NCI-H2227 (cell line): ENCODE measurements around the gene NCCRP1.

ENCODE experiments used
- DNase-seq: peaks from one replicate; lab custom pipeline; 2025; ENCODE audit not compliant: unreplicated experiment; lab: John Stamatoyannopoulos, UW

Gene NCCRP1

DNA sequence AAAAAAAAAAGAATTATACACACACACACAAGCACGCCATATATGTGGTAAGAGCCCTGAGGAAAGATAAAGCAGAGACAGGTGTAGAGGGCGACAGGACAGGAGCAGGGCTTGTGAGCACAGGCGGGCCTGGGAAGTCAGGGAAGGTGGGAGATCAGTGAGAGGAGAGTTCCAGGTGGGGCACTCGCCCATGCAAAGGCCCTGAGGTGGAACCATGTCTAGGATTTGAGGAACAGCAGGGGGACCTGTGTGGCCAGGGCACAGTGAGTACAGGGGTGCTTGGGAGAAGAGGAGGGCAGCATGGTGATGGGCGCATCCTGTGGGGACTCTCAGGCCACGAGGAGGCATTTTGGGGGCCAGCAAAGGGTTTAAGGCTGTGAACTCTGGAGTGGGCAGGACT, 32.5 kb upstream of the NCCRP1 start:
- no peak for DNase-seq

DNA sequence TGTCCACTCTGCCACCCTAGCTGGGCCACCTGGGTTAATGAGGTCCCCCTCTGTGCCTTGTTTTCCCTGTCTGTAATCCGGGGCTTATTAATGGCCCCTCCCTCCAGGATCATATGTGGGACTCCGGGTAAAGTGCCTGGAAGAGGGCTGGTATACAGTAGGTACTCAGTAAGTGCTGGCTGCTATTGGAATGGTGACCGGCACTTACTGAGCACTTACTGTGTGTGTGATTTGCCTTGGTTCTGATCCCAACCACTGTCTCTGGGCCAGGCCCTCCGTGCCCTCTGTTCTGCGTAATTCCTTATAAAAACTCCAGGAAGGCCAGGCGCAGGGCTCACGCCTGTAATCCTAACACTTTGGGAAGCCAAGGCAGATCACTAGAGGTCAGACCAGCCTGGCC, 30.9 kb upstream of the NCCRP1 start:
- no peak for DNase-seq

DNA sequence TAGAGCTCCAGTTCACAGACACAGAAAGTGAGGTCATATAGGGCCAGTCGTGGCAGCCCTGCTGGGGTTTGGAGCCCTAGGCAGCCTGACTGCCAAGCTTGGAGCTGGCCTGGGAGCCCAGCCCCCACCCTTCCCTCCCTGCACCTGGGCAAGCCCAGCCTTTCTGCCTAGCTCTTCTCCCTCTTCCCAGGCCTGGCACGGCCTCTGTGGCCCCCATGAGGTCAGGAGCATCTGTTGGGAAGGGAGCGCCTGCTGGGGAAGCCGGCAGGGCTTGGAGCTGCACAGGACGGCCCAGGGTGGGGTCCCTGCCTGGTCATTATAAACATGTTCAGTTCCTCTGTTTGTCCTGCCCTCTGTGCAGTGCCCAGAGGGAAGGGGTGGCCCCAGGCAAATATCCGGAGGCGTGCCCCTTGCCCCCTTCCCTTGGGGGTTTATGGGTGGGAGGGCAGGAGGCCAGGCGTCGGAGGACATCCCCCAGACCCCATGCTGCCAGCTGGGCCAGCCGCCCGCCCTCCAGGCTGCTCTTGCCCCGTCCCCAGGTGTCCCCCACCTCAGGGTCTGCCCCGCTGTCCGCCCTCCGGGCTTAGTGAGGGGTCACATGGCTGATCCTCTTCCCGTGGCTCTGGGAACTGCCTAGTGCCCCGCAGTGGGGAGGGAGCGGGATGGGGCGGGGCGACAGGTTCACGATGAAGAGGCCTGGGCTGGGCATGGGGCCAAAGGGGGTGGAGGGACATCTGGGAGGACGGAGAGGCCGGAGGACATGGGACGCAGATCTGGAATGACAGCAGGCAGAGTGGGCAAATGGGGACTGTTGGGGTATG, 30.0 kb upstream of the NCCRP1 start:
- DNase-seq = peak; percentile 90

DNA sequence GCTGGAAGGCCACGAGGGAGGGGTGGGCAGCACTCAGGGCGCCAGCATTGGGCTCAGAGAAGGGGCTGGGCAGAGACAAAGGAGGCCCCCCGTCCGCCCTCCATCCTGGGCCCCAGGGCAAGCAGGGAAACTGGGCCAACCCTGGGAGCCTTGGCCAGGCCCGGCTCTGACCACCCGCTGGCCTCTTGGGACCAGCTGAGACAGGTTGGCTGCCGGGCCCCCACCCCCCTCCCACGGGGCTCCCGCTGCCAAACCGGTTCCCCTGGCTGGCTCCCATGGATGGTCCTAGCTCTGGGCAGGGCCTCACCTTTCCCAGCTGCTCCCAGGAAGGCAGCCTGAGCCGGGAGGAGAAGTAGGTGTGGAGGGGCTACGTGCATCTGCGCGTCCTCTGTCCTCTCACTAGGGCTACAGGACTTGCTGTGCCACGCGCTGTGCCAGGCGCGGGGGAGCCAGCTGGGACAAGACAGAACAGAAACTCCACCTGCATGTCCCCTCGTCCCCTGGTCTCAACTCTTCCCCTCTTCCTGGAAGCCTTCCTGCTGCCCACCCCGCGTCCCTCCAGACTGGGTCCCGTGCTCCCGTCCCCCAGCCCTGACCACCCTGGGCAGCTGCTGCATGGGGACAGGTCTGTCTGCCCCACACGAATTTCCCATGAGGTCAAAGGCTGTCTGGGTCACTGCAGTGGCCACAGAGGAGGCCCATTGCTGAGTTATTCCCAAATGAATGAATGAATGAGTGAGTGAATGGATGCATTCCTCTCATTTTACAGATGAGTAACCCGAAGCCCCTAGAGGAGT, 29.1 kb upstream of the NCCRP1 start:
- DNase-seq = no peak

DNA sequence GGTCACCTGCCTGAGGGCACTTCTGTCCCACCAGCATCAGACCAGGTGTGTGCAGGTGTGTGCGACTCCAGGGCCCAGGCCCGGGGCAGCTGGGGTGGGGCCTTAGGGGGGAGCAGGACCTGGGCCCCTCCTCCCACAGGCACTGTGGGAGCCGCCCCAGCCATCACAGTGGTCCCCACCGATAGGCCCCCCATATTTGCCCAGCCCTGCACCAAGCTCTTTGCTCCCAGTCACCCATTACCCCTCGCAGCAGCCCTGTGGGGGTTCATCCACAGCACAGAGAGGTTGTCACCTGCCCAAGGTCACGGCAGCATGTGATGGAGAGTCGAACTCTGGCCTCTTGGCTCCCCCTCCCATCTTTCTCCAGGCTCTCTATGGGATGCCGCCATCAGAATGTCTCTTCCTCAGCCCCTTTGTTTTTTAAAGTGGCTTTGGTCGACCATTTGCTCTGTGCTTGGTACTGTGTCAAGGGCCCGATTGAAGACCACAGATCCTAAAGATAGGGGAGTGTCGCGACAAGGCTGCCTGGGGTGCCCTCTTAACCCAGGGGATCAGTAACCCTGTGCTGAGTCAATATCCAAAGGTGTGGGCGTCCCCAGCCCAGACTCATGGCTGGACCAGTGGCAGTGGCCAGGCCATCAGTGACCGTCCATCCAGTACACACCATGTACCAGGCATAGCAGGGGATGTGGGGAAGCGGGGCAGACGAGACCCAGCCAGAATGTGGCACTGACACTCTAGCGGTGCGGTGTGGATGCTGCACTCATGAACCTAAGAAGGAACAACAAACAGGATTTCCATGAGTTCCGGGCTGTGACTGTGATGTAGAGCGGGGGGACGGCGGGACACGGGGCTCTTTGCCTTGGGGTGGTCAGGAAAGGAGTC, 28.3 kb upstream of the NCCRP1 start:
- no peak for DNase-seq

DNA sequence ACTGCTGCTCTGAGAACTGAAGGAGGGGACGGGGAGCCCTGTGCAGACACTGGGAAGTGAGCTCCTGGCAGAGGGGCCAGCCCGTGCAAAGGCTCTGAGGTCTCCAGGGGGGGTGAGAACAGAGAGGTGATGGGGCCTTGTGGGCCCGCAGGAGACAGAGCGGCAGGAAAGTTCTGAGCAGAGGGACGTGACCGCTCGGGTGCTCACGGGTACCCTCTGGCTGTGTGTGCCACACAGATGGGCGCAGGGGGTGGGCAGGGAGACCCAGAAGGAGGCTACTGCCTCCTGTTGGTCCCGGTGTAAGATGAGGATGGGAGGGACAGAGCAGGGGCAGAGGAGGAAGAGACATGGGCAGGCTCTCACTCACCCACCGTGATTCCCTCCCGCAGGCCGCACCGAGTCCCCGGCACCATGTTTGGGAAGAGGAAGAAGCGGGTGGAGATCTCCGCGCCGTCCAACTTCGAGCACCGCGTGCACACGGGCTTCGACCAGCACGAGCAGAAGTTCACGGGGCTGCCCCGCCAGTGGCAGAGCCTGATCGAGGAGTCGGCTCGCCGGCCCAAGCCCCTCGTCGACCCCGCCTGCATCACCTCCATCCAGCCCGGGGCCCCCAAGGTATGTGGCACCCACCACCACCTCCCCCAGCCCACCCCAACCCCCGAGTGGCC, 27.5 kb upstream of the NCCRP1 start:
- DNase-seq = no peak

DNA sequence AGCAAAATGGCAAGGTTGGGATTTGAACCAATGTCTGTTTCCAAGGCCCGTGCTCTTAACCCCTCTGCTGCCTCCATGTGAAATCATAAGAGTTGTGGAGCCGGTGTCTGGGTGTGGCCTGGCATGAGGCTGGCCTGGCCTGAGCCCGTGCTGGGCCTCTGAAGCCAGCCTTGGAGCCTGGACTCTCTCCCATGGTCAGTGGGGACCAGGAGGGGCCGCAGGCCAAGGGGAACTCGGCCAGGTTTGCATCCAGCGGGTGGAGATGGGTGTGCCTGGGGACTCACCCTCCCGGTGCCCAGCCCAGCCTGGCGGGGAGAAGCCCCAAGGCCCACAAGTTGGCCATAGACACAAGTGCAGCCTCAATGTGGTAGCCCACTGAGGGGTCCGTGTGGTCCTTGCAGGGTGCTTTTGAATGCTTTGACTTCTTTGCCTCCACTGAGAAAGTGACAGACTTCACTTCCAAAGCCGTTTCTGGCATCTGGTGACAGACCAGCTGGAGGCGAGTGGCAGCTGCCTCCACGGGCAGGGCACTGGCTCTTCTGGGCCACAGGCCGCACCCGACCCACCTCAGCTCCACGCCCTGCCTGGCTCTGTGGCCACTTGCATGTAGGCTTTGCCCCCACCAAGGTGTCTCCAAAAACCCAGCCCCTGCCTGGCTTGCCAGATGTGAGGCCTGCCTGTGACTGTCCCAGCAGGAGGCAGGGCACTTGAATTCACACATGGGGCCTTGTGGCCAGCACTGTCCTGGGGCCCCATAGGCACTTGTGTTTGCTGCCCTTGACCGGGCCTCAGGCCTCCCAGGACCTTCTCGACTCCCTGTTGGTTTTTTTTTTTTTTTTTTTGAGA, 26.2 kb upstream of the NCCRP1 start:
- DNase-seq = no peak

DNA sequence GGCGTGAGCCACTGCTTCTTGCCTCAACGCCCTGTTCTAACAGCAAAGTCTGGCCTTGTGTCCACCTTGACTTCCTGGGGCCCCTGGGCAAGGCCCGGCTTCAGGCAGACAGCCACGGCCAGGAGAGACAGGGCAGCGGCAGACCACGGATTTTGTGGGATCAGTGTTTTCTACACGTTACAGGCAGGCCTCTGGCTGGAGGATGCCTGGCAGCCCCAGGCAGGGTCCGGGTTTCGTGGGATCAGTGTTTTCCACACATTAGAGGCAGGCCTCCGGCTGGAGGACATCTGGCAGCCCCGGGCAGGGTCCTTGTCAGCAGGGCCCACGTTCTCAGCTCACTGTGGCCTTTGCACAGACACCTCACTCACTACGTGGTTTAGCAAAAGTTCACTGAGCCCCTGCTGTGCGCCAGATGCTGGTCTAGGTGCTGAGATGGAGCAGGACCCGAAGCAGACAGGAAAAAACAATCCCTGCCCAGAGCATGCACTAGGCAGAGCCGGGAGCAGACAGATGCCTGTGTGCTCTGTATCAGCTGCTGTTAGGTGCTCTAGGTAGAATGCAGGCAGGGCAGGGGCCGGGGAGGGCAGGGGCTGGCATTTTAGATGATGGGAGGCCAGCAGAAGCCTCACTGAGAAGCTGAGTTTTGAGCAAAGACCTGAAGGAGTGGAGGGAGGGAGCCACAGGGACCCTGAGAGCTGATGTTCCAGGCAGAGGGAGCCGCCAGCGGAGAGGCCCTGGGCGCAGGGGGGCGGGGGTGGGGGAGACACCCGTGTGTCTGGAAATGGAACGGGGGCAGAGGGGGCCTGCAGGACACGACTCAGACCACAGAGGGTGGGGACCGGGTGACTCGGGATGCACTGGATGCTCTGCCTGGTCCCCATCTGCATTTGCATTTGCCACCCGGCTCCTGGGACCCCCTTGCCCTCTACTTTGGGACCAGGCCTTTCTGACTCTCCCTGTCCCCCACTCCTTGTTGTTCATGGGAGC, 25.0 kb upstream of the NCCRP1 start:
- no peak for DNase-seq

DNA sequence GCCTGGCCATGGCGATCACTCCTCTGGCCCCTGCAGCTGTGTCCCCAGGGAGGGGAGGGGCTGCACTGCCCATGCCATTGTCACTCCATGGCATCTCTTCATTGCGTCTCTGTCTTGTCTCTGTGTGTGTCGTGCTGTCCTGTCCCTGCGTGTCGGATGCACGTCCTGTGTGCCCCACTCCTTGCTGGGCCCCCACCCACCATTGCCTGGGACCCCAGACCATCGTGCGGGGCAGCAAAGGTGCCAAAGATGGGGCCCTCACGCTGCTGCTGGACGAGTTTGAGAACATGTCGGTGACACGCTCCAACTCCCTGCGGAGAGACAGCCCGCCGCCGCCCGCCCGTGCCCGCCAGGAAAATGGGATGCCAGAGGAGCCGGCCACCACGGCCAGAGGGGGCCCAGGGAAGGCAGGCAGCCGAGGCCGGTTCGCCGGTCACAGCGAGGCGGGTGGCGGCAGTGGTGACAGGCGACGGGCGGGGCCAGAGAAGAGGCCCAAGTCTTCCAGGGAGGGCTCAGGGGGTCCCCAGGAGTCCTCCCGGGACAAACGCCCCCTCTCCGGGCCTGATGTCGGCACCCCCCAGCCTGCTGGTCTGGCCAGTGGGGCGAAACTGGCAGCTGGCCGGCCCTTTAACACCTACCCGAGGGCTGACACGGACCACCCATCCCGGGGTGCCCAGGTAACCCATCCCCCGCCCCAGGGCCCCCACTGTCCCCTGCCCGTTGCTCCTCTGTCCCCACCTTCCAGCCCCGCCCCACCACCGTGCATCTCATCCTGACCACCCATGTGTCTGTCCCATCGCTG, 23.9 kb upstream of the NCCRP1 start:
- no peak for DNase-seq

DNA sequence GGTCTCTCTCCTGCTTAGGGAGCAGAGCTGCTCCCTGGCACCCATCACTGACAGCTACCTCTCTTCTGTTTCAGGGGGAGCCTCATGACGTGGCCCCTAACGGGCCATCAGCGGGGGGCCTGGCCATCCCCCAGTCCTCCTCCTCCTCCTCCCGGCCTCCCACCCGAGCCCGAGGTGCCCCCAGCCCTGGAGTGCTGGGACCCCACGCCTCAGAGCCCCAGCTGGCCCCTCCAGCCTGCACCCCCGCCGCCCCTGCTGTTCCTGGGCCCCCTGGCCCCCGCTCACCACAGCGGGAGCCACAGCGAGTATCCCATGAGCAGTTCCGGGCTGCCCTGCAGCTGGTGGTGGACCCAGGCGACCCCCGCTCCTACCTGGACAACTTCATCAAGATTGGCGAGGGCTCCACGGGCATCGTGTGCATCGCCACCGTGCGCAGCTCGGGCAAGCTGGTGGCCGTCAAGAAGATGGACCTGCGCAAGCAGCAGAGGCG, 23.2 kb upstream of the NCCRP1 start:
- DNase-seq = no peak

DNA sequence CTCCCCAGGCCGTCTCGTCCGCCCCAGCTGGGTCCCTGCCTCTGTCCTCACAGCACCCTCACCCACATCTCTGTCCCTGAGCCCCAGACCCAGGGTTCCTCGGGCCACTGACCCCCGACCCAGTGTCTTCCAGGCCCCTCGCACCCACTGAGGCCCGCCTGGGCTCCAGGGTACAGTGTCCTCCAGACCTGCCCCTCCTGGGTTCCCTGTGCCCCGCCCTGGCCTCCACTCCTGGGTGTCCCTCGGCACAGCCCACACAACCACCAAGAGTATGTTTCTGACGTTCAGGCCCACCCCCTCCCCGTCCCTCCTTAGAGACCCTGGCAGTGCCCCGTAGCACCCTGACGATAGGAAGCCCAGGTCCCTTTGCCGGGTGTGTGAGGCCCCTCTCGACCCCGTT, 22.6 kb upstream of the NCCRP1 start:
- no peak for DNase-seq

DNA sequence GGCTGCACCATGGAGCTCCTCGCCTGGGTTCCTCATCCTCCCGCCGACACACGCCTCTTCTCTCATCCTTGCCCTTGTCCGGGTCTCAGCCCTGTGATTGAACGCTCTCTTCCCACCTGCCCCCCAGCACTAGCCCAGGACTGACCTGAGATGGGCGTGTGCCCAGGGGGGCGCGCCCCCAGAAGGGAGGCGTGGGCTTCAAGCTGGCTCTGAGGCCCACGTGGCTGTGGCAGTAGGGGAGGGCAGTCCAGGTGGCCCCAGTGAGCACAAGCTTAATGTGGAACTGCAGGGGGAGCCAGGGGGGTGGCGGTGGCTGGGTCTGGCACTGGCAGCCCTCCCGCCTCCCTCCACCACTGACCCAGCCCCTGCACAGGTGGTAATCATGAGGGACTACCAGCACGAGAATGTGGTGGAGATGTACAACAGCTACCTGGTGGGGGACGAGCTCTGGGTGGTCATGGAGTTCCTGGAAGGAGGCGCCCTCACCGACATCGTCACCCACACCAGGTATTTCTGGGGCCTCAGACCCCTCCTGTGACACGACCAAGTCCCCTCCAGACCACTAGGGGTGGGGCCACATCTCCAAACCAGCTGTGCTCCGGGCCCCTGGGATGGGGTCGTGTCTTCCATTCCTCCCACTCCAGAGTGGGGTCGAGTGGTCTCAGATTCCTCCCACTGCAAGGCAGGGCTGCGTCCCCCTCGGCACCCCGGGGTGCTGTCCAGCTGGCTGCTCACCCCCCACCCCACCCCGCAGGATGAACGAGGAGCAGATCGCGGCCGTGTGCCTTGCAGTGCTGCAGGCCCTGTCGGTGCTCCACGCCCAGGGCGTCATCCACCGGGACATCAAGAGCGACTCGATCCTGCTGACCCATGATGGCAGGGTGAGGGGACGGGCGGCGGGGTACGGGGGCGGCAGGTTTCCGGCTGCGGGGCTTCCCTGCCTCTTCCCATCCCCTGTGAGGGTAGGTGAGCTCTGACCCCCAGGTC, 21.9 kb upstream of the NCCRP1 start:
- DNase-seq = no peak

DNA sequence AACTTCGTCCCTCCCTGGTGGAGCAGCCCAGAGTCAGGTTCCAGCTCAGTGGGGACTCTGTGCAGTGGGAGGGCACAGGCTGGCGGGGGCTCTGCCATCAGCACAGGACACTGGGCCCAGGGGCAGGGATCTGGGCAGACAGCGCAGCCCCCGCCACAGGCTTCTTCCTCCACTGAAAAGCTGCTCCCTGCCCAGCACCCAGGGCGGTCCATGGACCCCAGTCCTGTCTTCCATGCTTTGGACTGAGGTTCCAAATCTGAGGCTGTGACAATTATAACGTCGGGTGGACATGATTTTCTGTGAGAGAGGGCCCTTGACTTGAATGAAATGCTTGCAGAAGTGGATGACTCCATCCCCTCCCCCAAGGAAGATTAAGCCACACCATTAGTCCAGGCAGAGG, 21.2 kb upstream of the NCCRP1 start:
- peak; percentile 77 for DNase-seq

DNA sequence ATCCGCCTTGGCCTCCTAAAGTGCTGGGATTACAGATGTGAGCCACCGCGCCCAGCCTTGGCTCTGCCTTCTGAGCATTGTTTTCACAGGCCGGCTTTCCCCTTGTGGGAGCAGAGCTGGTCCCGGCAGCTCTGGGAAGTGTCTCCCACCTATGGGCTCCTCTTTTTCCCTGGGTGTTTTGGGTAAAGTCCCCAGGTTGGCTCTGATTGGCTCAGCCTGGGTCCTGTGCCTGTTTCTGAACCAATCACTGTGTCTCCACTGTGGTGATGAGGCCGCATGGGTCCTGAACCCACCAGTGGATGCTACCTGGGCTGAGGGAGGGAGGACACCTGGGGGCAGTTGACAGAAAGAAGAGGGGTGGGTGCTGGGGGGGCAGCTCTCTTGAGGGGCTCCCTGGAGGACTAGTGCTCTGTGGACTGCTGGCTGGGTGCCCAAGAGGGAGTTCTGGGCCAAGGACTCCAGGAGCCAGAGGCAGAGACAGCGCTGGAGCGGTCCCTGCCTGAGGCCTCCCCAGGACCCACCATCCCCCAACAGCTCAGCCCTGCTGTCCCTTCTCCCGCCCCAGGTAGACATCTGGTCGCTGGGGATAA, 19.6 kb upstream of the NCCRP1 start:
- no peak for DNase-seq

DNA sequence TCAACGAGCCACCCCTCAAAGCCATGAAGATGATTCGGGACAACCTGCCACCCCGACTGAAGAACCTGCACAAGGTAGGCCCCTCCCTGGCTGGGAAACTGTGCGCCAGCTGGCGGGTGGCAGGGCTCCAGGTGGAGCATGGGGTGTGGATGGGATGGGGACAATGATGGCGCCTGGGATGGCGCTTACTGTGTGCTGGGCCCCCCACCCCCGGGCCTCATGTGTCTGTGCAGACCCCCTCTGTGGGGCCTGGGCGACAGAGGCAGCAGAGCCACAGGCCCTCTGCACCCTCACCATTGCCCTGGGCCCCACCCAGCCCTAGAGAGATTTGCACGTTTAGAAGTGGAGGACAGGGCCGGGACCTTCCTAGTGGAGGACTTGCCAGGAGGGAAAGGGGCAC, 19.0 kb upstream of the NCCRP1 start:
- no peak for DNase-seq

DNA sequence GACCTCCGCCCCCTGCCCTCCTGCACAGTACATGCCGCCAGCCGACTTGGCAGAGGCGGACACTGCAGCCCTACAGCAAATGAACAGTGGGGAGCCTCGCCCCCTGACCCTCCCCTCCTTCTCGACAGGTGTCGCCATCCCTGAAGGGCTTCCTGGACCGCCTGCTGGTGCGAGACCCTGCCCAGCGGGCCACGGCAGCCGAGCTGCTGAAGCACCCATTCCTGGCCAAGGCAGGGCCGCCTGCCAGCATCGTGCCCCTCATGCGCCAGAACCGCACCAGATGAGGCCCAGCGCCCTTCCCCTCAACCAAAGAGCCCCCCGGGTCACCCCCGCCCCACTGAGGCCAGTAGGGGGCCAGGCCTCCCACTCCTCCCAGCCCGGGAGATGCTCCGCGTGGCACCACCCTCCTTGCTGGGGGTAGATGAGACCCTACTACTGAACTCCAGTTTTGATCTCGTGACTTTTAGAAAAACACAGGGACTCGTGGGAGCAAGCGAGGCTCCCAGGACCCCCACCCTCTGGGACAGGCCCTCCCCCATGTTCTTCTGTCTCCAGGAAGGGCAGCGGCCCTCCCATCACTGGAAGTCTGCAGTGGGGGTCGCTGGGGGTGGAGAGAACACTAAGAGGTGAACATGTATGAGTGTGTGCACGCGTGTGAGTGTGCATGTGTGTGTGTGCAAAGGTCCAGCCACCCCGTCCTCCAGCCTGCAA, 18.3 kb upstream of the NCCRP1 start:
- no peak for DNase-seq
